ENCODE measurements around the gene HECTD4. TPM values are rescaled to one million over a fixed set of nuclear protein-coding genes. Genes with fewer than 3 reads are reported as not detected.
"Not testable (repeated sequence)": the region's sequence is repeated elsewhere in the genome, so short reads cannot be mapped to it uniquely, and the experiment has no call there.

Gene HECTD4
- total RNA-seq, 1 donor from 2014 or later, result 34.7 TPM

GRCh38 chr12:112261559-112261958 lies 120.7 kb downstream of the HECTD4 start:
- Mint-ChIP-seq H3K4me1 (ENCODE audit: low read depth) (no peaks in the 10 kb centered on the region), H3K27ac (no peak overlapping the region), H3K36me3 (ENCODE audit: low read depth) (peaks cover 8% of the 10 kb centered on the region), H3K27me3 (ENCODE audit: low read depth) (no peaks in the 10 kb centered on the region), H3K9me3 (no peaks in the 10 kb centered on the region), H3K4me3 (ENCODE audit: low read depth) (no peak overlapping the region)
- DNase-seq (ENCODE audit: low spot score), result no peak
- intact Hi-C loops (cut with micrococcal nuclease), result no loop called here

GRCh38 chr12:112258926-112259325 lies 123.3 kb downstream of the HECTD4 start:
- no peaks in the 10 kb centered on the region for H3K4me1 Mint-ChIP-seq (ENCODE audit: low read depth)
- H3K27me3 Mint-ChIP-seq (ENCODE audit: low read depth), result no peaks in the 10 kb centered on the region
- H3K4me3 Mint-ChIP-seq (ENCODE audit: low read depth), result no peak overlapping the region
- intact Hi-C loops (cut with micrococcal nuclease), result no loop called here
- DNase-seq (ENCODE audit: low spot score), result no peak
- no peaks in the 10 kb centered on the region for H3K9me3 Mint-ChIP-seq
- no peak overlapping the region for H3K27ac Mint-ChIP-seq
- peaks cover 23% of the 10 kb centered on the region for H3K36me3 Mint-ChIP-seq (ENCODE audit: low read depth)

GRCh38 chr12:112256780-112257179 lies 125.5 kb downstream of the HECTD4 start:
- H3K9me3 Mint-ChIP-seq, result no peaks in the 10 kb centered on the region
- H3K27ac Mint-ChIP-seq, result no peak overlapping the region
- H3K4me3 Mint-ChIP-seq (ENCODE audit: low read depth), result no peak overlapping the region
- DNase-seq (ENCODE audit: low spot score), result no peak
- no peaks in the 10 kb centered on the region for H3K27me3 Mint-ChIP-seq (ENCODE audit: low read depth)
- intact Hi-C loops (cut with micrococcal nuclease), result no loop called here
- H3K4me1 Mint-ChIP-seq (ENCODE audit: low read depth), result no peaks in the 10 kb centered on the region
- H3K36me3 Mint-ChIP-seq (ENCODE audit: low read depth), result peaks cover 39% of the 10 kb centered on the region

- H3K27me3 Mint-ChIP-seq (ENCODE audit: low read depth), result no peaks in the 10 kb centered on the region
- peaks cover 34% of the 10 kb centered on the region for H3K36me3 Mint-ChIP-seq (ENCODE audit: low read depth)
- intact Hi-C loops (cut with micrococcal nuclease), result no loop called here
- no peak overlapping the region for H3K27ac Mint-ChIP-seq
- H3K9me3 Mint-ChIP-seq, result no peaks in the 10 kb centered on the region
- no peak for DNase-seq (ENCODE audit: low spot score)
- H3K4me3 Mint-ChIP-seq (ENCODE audit: low read depth), result no peak overlapping the region
- no peaks in the 10 kb centered on the region for H3K4me1 Mint-ChIP-seq (ENCODE audit: low read depth)
Measured at GRCh38 chr12:112252184-112252583, 130.0 kb downstream of the HECTD4 start.

- DNase-seq (ENCODE audit: low spot score); H3K4me3 Mint-ChIP-seq (ENCODE audit: low read depth); H3K27me3 Mint-ChIP-seq (ENCODE audit: low read depth); intact Hi-C loops (cut with micrococcal nuclease); H3K9me3 Mint-ChIP-seq; H3K27ac Mint-ChIP-seq; H3K4me1 Mint-ChIP-seq (ENCODE audit: low read depth): not testable (repeated sequence)
- peaks cover 27% of the 10 kb centered on the region for H3K36me3 Mint-ChIP-seq (ENCODE audit: low read depth)
Measured at GRCh38 chr12:112244902-112245301, 137.3 kb downstream of the HECTD4 start.

- Mint-ChIP-seq H3K4me3 (ENCODE audit: low read depth) (no peak overlapping the region), H3K27me3 (ENCODE audit: low read depth) (no peaks in the 10 kb centered on the region), H3K36me3 (ENCODE audit: low read depth) (peaks cover 27% of the 10 kb centered on the region), H3K27ac (no peak overlapping the region), H3K4me1 (ENCODE audit: low read depth) (no peaks in the 10 kb centered on the region), H3K9me3 (no peaks in the 10 kb centered on the region)
- intact Hi-C loops (cut with micrococcal nuclease), result no loop called here
- DNase-seq (ENCODE audit: low spot score), result no peak
Measured at GRCh38 chr12:112243255-112244110, 138.7 kb downstream of the HECTD4 start.

GRCh38 chr12:112241176-112241575 lies 141.1 kb downstream of the HECTD4 start:
- Mint-ChIP-seq H3K4me3 (ENCODE audit: low read depth) (no peak overlapping the region), H3K27me3 (ENCODE audit: low read depth) (no peaks in the 10 kb centered on the region), H3K27ac (no peak overlapping the region), H3K9me3 (no peaks in the 10 kb centered on the region), H3K4me1 (ENCODE audit: low read depth) (no peaks in the 10 kb centered on the region), H3K36me3 (ENCODE audit: low read depth) (peaks cover 33% of the 10 kb centered on the region)
- no peak for DNase-seq (ENCODE audit: low spot score)
- intact Hi-C loops (cut with micrococcal nuclease), result no loop called here

GRCh38 chr12:112239881-112240280 lies 142.3 kb downstream of the HECTD4 start:
- intact Hi-C loops (cut with micrococcal nuclease), result no loop called here
- DNase-seq (ENCODE audit: low spot score), result no peak
- Mint-ChIP-seq H3K9me3 (no peaks in the 10 kb centered on the region), H3K4me1 (ENCODE audit: low read depth) (no peaks in the 10 kb centered on the region), H3K27ac (no peak overlapping the region), H3K36me3 (ENCODE audit: low read depth) (peaks cover 39% of the 10 kb centered on the region), H3K4me3 (ENCODE audit: low read depth) (no peak overlapping the region), H3K27me3 (ENCODE audit: low read depth) (no peaks in the 10 kb centered on the region)

- no peak overlapping the region for H3K27ac Mint-ChIP-seq
- H3K27me3 Mint-ChIP-seq (ENCODE audit: low read depth), result no peaks in the 10 kb centered on the region
- H3K9me3 Mint-ChIP-seq, result no peaks in the 10 kb centered on the region
- H3K36me3 Mint-ChIP-seq (ENCODE audit: low read depth), result peaks cover 48% of the 10 kb centered on the region
- intact Hi-C loops (cut with micrococcal nuclease), result no loop called here
- H3K4me1 Mint-ChIP-seq (ENCODE audit: low read depth), result no peaks in the 10 kb centered on the region
- DNase-seq (ENCODE audit: low spot score), result no peak
- H3K4me3 Mint-ChIP-seq (ENCODE audit: low read depth), result no peak overlapping the region
Measured at GRCh38 chr12:112239020-112239419, 143.2 kb downstream of the HECTD4 start.

- DNase-seq (ENCODE audit: low spot score), result no peak
- Mint-ChIP-seq H3K4me3 (ENCODE audit: low read depth) (no peak overlapping the region), H3K27me3 (ENCODE audit: low read depth) (no peaks in the 10 kb centered on the region), H3K4me1 (ENCODE audit: low read depth) (no peaks in the 10 kb centered on the region), H3K9me3 (no peaks in the 10 kb centered on the region), H3K27ac (no peak overlapping the region), H3K36me3 (ENCODE audit: low read depth) (peaks cover 44% of the 10 kb centered on the region)
- intact Hi-C loops (cut with micrococcal nuclease), result no loop called here
Measured at GRCh38 chr12:112238441-112238840, 143.8 kb downstream of the HECTD4 start.

GRCh38 chr12:112236786-112237185 lies 145.4 kb downstream of the HECTD4 start:
- intact Hi-C loops (cut with micrococcal nuclease), result no loop called here
- peaks cover 44% of the 10 kb centered on the region for H3K36me3 Mint-ChIP-seq (ENCODE audit: low read depth)
- H3K4me1 Mint-ChIP-seq (ENCODE audit: low read depth), result no peaks in the 10 kb centered on the region
- H3K9me3 Mint-ChIP-seq, result no peaks in the 10 kb centered on the region
- no peaks in the 10 kb centered on the region for H3K27me3 Mint-ChIP-seq (ENCODE audit: low read depth)
- no peak for DNase-seq (ENCODE audit: low spot score)
- H3K4me3 Mint-ChIP-seq (ENCODE audit: low read depth), result no peak overlapping the region
- no peak overlapping the region for H3K27ac Mint-ChIP-seq

- H3K27ac Mint-ChIP-seq, result no peak overlapping the region
- H3K9me3 Mint-ChIP-seq, result no peaks in the 10 kb centered on the region
- peaks cover 41% of the 10 kb centered on the region for H3K36me3 Mint-ChIP-seq (ENCODE audit: low read depth)
- DNase-seq (ENCODE audit: low spot score), result no peak
- H3K27me3 Mint-ChIP-seq (ENCODE audit: low read depth), result no peaks in the 10 kb centered on the region
- intact Hi-C loops (cut with micrococcal nuclease), result no loop called here
- no peak overlapping the region for H3K4me3 Mint-ChIP-seq (ENCODE audit: low read depth)
- H3K4me1 Mint-ChIP-seq (ENCODE audit: low read depth), result no peaks in the 10 kb centered on the region
Measured at GRCh38 chr12:112236386-112236785, 145.8 kb downstream of the HECTD4 start.

- Mint-ChIP-seq H3K27me3 (ENCODE audit: low read depth) (no peaks in the 10 kb centered on the region), H3K4me3 (ENCODE audit: low read depth) (no peak overlapping the region), H3K9me3 (no peaks in the 10 kb centered on the region), H3K36me3 (ENCODE audit: low read depth) (peaks cover 51% of the 10 kb centered on the region), H3K4me1 (ENCODE audit: low read depth) (no peaks in the 10 kb centered on the region), H3K27ac (no peak overlapping the region)
- intact Hi-C loops (cut with micrococcal nuclease), result no loop called here
- no peak for DNase-seq (ENCODE audit: low spot score)
Measured at GRCh38 chr12:112234303-112234702, 147.9 kb downstream of the HECTD4 start.

Measured in activated T-helper 2 cell treated with anti-CD3 and anti-CD28 coated beads, Interferon-gamma antibody, Interleukin-2, Interleukin-4, amounts not matched to agents 10 μg/mL and 5 μg/mL and 100 μg/mL, durations not matched to agents 14 hours and 24 hours and 36 hours (primary cell).